Middle frontal gyrus (tissue), 1 donor: Measurements from ENCODE around the gene ST7.
A peak's percentile ranks its signal among the peaks of the same experiment; 100 is the strongest.

Experiments
- DNase-seq: peaks from one replicate; pipeline ENCODE4 v3.0.0-alpha.2; 2015; ENCODE audit warnings: low spot score; ENCODE audit errors: extremely low spot score

ST7 gene

DNA sequence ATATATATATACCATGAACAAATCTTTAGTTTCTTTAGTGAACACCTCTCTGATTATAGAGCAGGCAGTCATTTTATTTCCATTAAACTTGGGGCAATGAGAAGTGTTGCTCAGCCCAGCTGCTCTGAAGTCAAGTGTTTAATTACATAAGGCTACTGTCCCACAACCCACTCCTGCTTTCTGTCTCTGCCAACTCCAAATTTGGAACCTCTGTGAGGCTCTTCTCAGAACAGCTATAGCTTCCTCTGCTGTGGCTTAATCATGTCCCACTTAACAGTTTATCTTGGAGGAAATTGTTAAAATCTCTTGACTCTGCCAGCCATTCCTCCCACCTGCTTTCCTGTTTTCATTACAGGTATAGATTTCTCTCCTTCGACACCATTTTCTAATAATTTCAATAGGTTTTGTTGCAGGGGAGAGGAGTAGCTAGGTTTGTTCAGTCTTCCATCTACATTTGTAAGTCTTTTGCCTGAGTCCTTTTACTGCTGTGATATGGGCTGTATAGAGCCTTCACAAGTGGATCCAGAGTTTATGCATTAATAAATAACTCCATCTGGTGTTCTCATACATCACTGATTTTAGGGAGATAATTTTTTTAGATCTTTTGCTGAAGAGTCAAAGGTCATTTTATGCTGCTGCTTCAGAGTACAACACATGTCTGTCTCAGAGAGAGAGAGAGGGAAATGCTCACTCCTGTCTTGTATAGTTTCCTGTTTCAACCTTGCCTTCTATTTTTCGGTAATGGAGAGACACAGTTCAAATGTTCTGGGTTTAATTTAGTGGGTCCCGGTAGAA lies 199.1 kb downstream of the ST7 start:
- DNase-seq, result peak; percentile 25

DNA sequence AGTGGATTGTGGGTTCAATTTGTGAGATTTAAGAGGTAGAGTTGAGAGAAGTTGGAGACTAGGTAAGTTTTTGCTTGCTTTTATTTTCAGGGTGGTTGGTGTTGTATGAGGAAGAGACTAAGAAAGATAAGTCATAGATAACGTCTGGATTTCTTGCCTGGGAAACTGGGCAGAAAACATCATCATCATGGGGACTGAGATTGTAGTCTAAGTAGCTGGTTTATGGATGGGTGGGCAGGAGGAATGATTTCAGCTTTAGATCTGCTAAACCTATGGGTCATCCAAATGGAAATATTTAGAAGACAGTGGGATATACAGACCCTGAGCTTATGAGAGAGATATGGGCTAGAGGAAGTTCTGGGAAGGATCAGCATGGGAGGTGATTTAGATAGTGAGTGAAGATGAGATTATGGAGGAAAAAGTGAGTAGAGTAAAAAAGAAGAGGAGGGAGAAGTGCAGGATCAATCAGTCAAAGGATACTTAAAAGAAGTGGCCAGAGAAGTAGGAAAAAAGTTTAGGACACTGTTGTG lies 199.8 kb downstream of the ST7 start:
- no peak for DNase-seq

DNA sequence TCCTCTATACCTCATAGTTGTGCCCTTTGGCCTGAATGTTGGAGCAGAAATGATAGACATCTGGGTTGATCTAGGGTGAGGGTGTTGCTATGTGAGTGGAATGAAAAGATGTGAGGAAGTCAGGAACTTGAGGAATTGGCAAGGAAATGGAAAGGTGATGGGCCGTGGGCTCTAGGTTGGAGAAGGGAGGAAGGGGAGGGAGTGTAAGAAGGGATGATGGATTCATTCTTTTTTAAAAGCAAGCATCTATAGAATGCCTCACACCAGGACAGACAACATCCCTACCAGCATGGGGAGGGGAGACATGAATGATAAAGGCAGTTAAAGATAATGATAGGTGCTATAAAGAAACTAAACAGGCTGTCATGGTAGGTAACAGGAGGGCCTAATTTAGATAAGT lies 201.4 kb downstream of the ST7 start:
- DNase-seq, result no peak

DNA sequence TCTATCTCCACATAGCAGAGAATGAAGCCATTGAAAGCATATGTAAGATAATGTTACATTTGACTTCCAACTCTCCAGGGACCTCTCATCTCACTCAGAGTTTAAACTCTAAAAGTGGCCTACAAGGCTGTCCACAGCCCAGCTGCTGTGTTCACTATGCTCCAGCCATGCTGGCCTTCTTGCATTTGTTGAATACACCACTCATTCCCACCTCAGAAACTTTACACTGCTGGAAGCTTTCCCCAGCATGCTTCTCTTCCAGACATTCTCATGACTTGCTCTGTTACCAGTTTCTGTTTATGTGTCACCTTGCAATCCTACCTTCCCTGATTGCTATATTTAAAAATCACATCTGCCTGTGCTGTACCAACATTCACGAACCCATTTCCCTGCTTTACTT lies 202.4 kb downstream of the ST7 start:
- DNase-seq, result no peak

DNA sequence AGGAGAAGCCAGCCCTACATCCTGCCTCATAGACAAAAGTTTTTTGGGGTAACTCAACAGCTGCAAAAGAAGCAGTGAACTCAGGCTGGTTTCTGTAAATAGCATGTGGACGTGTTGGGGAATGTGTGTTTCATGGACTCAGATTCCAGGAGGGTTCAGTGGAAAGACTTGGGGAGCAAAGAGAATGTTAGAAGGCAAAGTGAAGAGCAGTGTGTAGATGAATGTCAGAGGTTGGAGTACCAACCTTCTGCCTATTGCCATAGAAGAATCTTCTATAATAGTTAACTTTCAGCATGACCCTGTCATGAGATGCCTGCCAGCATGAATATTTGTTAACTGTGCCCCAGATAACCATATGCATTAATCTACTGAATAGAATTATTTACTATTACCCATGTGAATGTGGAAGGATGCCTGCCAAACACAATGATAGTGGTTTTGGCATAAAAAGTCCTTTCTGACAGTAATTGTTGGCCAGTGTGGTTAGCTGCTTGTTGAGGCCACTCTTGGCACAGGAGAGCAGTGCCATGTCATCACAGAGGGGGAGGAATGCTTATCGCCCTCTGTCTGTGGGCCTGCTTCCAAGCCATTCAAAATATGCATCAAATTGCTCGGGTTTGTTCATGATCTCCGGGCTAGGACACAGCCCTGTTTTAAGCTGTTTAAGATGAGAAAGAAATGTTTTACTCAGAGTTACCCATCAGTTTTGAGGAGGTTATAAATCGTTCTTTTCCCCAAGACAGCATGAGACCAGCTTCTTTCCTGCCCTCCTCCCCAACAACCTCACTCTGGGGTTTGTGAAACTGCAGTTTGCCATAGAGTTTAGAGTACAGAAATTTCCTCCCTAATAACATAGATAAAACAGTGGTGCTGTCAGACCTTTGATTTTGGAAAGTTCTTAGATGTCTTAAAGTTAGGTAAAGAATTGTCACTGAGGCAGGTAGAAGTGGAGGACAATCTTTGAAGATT lies 204.2 kb downstream of the ST7 start:
- peak; percentile 51 for DNase-seq

DNA sequence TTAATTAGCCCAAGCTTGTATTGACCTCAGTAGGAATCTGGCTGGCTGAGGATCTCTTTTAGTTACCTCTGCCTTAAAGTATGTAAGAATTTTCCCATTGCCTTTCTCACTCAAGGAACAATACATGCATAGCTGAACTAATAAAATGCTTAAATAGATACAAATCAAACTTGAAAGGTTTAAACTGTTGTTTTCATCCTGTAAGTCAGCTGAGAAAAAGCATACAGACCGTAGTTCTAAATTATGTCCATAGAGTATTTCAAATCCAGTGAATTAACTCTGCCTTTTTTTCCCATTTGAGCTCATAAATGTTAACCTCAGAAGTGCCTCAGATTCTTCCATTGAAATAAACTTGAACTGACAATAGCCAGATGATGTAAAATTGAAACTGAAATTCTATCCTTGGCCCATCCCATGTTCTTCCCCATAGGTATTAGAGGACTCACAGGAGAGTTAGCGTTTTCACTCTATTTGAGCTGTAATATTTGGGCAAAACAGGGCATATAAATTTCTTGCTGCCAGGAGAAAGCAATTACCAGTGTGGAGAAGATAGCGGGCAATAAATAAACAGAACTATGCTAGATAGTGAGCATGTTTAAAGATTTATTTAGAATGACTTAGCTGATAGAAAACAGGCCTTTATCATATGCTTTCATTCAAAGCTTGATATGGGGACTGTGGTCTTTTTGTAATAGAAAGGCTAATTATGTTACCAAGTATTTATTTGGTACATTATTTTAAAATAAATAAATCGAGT lies 205.8 kb downstream of the ST7 start:
- DNase-seq, result no peak

DNA sequence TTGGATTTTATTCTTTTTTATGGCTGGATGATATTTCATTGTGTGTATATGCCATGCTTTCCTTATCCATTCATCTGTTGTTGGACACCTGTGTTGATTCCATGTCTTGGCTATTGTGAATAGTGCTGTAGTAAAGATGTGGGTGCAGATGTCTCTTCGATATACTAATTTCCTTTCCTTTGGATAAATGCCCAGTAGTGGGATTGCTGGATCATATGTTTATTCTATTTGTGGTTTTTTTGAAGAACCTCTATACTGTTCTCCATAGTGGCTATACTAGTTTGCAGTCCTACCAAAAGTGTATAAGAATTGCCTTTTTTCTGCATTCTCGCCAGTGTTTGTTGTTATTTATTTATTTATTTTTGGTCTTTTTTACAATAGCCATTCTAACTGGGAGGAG lies 209.8 kb downstream of the ST7 start:
- DNase-seq, result no peak

DNA sequence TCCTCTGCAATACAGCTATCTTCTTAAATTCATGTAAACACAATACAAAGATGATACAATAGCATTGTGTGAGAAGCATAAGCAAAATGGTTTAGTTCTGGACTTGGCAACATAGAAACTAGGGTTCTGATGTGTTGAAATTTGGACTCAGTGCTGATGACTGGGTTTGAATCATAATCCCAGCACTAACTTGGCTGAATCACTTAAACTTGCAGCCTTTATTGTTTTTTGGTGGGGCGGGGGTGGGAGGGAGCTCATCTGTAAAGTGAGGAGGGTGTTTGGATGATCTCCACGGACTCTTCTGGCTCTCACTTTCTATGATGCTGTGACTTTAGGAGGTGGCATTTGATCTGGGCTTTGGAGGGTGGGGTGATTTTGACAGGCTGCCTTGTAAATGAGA lies 211.3 kb downstream of the ST7 start:
- DNase-seq, result no peak

DNA sequence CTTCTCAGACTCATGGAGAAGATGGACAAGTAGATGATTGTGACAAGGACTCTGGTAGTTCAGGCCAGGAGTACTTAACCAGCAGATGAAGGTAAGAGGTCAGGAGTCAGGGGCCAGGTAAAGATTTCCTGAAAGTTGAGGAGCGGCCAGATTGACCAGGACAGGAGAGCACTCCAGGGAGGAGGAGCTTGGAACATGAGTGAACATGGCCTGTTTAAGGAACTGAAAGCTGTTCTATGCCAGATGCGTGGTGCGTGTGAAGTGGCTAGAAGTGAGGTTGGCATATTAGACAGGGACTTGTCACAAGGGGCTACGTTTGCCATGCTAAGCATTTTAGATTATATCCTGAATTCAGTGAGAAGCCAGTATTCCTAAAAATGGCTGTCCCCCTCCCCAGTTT lies 212.4 kb downstream of the ST7 start:
- DNase-seq, result no peak

DNA sequence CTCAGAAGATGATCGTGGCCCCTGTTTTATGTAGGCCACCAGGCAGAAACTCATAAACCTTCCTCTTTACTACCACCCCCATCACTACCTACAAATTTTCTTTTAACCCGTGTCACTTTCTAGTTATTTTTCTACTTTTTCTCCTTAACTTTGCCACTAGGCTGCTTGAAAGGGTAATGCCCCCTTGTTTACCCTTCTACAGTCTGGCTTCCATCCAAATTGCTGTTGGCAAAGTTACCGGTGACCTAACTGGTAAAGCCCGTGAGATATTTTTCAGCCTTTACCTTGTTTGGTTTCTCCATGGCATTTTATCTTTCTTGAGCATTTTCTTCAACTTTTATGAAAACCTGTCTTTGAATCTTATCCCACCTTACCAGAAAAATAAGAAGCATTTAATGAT lies 216.6 kb downstream of the ST7 start:
- DNase-seq, result no peak

DNA sequence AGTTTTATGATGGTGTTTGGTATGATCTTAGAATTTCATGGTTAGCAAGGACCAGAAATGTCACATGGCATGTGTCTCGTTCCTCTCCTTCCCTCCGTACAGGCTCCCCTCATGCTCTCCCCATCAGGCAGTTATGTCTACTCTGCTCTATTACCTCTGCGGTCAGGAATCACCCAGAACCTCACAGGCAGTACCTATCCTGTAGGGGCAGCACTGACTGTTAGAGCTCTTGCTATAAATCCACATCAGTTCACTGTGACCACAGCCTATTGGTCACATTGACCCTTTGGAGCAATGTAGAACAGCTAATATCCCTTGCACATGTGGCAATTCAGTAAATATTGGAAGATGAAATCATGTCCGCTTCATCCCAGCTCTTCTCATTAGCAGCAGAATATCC lies 217.8 kb downstream of the ST7 start:
- DNase-seq, result no peak

DNA sequence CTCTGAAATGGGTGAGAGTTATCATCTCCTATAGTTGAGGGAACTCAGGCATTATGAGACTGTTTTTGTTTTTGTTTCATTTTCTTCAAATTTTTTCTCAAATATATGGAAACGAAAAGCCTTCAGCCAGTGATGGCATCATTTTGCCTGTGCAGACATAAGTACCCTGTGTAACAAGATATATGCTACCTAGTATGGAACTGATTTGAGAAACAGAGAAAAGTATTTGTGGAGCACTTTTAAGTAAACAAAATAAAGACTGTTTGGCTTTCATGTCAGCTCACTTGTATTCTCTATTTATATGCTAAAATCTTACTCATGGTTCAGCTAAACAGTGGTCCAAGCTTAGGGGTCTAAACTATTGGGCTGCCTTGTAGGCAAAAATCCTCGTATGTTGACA lies 219.0 kb downstream of the ST7 start:
- DNase-seq, result no peak

DNA sequence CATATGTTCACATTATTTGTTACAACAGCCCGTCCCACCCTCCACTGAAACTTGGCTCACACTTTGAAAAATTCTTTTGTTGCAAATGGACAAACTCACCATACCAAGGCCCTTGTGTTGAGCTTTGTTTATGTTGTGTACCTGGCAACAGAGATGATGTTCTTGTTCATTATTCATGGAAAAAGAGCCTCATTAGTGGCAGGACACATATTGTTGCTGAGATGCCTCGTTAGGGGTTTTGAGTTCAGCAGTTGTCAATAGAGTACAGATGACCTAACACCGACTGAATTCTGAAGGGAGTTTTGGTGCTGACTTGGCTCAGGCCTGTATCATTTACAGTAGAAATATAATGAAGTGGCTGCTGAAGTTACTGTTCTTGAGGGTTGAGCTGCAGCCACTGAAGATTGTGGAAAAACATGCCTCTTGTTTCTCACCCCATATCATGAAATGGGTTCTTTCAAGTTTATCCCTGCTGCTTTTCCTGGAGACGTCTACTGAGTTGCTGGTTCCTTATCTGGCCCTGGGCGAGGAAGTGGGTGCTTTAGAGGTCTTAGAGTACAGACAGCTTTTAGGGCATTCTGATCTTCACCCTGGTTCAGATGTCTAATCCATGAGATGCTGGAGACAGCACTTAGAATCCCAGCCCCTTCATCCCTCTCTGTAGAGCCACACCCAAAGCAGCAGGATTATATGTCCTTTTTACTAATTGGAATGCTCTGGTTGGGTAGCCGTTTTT lies 219.9 kb downstream of the ST7 start:
- no peak for DNase-seq

DNA sequence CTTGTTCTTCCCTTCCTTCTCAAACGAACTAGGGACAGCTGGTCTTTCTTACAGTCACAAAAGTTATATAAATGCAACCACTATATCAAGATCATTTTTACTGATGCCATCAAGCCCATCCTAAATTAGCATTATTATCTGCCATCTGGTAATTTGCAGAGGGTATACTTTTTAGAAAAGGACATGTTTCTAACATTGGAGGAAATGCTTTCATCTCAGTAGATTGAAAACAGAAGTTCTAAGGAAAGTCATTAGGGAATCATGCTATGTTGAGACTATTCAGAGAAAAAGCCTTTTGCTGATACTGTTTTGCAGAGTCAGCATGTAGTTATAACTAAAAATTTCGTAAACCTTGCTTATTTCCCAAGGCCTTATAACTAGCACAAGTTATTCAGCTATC lies 222.9 kb downstream of the ST7 start:
- no peak for DNase-seq

DNA sequence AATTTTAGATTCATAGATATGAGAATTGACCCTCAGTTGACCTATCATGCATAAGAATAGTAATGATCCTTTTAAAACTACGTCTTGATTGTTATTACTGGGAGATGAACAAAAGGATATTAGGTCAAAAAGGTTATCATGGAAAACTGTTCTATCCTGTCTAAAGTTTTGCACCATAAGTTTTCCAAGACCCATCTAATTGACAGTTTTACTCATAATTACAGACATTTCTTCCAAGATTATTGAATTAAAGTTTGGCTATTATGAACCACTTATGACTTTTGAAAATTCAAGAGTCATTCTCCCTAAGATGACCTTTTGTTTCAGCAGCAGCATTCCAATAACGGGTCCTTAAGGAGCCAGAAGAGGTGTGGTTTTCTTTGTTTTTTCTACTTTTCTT lies 225.3 kb downstream of the ST7 start:
- no peak for DNase-seq

DNA sequence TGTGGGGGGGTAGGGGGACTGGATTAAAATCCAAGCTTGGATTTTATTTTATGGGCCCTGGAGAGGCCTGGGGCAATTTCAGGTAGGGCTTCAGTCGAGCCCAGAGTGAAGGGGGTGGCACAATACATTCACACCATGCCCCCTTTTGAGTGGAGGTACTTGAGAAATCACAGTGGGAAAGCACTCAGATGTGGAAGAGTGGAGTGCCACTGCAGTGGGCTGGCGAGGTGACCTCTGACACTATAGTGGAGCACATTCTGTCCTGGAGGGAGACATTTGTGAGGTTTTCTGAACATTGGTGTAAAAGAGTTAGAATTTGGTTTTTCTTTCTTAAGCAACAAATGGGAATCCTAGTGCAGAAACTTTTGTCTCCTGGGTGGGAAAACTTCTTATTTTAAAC lies 226.4 kb downstream of the ST7 start:
- DNase-seq, result no peak

DNA sequence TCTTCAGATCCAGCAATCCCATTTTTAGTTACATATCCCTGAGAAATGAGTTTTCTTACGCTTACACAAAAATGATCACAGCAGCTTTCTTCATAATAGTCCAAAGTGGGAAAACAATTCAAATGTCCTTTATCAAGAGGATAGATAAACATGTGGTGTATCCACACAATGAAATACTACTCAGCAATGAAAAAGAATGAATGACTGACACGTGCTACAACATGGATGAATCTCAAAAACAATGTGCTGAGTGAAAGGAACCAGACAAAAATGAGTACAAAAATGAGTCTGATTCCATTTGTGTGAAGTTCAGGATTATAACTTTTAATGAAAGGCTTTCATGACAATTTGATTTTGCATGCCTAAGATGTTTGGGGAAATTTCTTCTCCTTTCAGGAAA lies 230.4 kb downstream of the ST7 start:
- DNase-seq, result no peak

DNA sequence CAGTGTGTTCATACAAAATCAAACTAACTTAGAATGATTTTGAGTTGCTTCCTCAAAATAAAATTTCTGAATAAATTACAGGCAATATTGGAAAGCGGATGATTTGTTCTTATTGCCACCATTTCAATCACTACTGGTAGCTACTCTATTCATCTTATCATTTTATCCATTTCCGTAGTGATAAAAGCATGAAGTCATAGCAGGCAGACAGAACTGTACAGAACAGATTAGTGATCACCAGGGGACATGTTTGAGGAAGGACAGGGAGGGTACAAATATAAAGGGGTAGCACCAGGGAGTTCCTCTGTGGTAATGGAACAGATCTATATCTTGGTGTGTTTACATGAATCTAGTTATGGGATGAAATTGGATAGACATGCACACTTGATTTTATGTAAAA lies 231.1 kb downstream of the ST7 start:
- no peak for DNase-seq

DNA sequence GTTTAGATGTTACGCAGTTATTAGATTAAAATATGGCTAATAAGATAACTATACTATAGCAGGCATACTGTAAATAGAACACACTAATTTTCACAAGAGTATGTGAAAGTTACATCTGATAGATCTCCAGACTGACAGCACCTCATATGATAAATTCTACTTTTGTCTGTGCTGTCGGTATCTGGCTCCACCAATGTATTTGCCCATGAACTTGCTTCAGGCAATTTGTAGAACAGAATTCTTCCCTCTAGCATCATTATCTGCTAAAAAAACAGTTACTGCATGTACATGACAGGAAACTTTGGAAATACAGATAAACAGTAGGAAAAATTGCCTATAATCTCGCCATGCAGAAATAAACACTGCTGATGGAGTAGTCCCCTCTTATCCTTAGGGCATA lies 231.8 kb downstream of the ST7 start:
- no peak for DNase-seq

DNA sequence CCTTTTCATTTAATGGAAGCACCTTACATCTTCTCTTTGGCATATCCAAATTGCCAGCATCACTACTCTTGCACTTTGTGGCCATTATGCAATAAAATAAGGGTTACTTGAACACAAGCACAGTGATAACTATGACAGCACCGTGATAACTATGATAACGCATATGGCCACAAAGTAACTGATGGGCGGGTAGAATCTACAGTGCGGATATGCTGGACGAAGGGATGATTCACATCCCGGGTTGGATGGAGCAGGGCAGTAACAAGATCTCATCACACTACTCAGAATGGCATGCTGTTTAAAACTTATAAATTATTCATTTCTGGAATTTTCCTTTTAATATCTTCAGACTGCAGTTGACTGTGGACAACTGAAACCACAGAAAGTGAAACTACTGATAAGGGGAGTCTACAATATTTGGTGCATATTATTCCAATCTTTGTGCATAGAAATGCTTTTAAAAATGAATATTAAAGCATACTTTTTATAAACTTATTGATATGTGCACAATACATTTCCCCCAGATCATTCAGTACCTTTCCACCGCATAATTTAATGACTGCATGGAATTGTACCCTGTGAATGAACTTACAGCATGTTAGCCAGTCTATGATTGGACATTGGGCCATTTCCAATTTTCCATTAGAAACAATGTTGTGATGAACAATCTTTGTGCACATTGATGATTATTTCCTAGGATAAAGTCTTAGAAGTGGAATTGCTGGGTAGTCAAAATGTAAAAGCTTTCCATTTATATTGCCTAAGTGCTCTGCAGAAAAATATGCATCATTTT lies 233.1 kb downstream of the ST7 start:
- DNase-seq, result no peak
